OCI-LY3 (cell line): Measurements from ENCODE around the gene PDE4D.

Experiments
- EZH2phosphoT487 ChIP-seq: fragments of 200-600 bp; shearing (Covaris generic); IDR thresholded peaks from 2 replicates; pipeline ENCODE4 v1.6.1; 2018; ENCODE audit warnings: antibody characterized with exemption, mixed run types, low read depth
- TF ChIP-seq, protein P1 (sequence below): fragments of 200-600, 300-600 bp; sonication (generic); IDR thresholded peaks from 2 replicates; pipeline ENCODE4 v1.5.1; 2014; ENCODE audit warnings: antibody characterized with exemption, low read length, low read depth

DNA sequence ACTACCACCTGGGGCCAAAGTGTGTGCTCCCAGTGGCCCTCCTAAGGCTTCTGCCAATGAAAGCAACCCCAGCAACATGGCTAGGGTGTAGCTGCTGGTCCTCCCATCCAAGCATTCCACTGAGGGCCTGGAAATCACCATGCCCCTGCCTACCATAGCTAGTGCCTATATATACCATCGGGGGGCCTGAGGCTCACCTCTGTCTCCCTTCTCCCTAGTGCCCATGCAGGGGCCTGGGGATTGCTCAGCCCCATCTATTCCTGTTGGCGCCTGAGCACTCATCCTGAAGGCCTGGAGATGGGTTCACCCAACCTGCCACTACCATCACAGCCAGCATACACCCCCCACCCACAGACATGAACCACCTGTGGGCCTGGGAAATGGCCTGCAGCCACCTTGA lies 943.3 kb downstream of the PDE4D start:
- no peak for TF ChIP-seq EZH2phosphoT487
- TF ChIP-seq, protein P1, sequence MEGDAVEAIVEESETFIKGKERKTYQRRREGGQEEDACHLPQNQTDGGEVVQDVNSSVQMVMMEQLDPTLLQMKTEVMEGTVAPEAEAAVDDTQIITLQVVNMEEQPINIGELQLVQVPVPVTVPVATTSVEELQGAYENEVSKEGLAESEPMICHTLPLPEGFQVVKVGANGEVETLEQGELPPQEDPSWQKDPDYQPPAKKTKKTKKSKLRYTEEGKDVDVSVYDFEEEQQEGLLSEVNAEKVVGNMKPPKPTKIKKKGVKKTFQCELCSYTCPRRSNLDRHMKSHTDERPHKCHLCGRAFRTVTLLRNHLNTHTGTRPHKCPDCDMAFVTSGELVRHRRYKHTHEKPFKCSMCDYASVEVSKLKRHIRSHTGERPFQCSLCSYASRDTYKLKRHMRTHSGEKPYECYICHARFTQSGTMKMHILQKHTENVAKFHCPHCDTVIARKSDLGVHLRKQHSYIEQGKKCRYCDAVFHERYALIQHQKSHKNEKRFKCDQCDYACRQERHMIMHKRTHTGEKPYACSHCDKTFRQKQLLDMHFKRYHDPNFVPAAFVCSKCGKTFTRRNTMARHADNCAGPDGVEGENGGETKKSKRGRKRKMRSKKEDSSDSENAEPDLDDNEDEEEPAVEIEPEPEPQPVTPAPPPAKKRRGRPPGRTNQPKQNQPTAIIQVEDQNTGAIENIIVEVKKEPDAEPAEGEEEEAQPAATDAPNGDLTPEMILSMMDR = no peak
